ENCODE measurements around the gene CBFB. TPM values are rescaled to one million over a fixed set of nuclear protein-coding genes. Genes with fewer than 3 reads are reported as not detected.
"Not testable (repeated sequence)": the region's sequence is repeated elsewhere in the genome, so short reads cannot be mapped to it uniquely, and the experiment has no call there.

Gene CBFB
- total RNA-seq, 4 donors from 2014 or later = 38.9 to 105 (median 96.5) TPM

DNA sequence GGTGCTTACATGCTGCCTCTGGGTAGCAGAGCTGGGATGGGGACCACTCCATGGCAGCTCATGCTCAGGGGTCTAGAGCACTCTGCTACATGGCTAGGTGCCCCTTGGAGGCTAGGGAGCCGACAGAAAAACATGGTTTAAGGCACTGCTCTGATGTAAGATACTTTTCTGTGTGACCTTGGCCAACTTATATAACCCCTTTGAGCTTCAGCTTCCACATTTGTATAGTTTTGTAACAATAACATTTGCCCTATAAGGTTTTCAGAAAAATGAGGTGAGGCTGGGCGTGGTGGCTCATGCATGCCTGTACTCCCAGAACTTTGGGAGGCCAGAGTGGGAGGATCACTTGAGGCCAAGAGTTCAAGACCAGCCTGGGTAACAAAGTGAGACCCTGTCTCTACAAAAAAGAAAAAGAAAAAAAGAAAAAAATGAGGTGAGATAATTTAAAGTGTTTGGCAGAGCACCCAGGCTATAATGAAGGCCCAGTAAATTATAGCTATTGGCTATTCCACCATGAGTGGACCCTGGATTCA, 37.3 kb upstream of the CBFB start:
- Histone ChIP-seq H3K27me3 (no peaks in the 10 kb centered on the region), H3K27ac (no peak overlapping the region), H3K36me3 (no peaks in the 10 kb centered on the region), H3K4me3 (no peak overlapping the region), H3K4me1 (peaks cover 6% of the 10 kb centered on the region in 2 donors), H3K9me3 (no peaks in the 10 kb centered on the region)
- TF ChIP-seq, protein P1, sequence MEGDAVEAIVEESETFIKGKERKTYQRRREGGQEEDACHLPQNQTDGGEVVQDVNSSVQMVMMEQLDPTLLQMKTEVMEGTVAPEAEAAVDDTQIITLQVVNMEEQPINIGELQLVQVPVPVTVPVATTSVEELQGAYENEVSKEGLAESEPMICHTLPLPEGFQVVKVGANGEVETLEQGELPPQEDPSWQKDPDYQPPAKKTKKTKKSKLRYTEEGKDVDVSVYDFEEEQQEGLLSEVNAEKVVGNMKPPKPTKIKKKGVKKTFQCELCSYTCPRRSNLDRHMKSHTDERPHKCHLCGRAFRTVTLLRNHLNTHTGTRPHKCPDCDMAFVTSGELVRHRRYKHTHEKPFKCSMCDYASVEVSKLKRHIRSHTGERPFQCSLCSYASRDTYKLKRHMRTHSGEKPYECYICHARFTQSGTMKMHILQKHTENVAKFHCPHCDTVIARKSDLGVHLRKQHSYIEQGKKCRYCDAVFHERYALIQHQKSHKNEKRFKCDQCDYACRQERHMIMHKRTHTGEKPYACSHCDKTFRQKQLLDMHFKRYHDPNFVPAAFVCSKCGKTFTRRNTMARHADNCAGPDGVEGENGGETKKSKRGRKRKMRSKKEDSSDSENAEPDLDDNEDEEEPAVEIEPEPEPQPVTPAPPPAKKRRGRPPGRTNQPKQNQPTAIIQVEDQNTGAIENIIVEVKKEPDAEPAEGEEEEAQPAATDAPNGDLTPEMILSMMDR (IDR thresholded peaks at IDR 0.05 in 4 of 5, conservative IDR thresholded peaks at IDR 0.05 in 1 of 5) = no peak
- intact Hi-C loops (cut with DNase I; ENCODE audit: low total_unique reads) = no loop called here
- no peak for ATAC-seq
- DNase-seq = no peak
- in situ Hi-C loops (cut with MboI; ENCODE audit: low sequenced_read_pairs in 4 of 4) = no loop called here

DNA sequence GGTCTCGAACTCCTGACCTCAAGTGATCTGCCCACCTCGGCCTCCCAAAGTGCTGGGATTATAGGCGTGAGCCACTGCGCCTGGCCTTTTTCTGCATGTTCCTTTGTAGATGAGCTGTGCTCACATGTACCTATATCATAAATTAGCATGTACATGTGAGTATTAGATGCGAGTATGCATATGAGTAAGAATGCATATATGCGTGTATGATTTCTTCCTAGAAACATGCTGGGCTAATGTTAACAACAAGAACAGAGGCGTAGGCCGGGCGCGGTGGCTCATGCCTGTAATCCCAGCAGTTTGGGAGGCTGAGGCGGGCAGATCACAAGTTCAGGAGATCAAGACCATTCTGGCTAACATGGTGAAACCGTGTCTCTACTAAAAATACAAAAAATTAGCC, 35.4 kb upstream of the CBFB start:
- H3K27ac ChIP-seq; H3K4me3 ChIP-seq; intact Hi-C loops (cut with DNase I; ENCODE audit: low total_unique reads); ATAC-seq; H3K36me3 ChIP-seq; H3K27me3 ChIP-seq; in situ Hi-C loops (cut with MboI; ENCODE audit: low sequenced_read_pairs in 4 of 4); DNase-seq; H3K9me3 ChIP-seq: not testable (repeated sequence)
- peaks cover 16% of the 10 kb centered on the region in 2 donors for H3K4me1 ChIP-seq

DNA sequence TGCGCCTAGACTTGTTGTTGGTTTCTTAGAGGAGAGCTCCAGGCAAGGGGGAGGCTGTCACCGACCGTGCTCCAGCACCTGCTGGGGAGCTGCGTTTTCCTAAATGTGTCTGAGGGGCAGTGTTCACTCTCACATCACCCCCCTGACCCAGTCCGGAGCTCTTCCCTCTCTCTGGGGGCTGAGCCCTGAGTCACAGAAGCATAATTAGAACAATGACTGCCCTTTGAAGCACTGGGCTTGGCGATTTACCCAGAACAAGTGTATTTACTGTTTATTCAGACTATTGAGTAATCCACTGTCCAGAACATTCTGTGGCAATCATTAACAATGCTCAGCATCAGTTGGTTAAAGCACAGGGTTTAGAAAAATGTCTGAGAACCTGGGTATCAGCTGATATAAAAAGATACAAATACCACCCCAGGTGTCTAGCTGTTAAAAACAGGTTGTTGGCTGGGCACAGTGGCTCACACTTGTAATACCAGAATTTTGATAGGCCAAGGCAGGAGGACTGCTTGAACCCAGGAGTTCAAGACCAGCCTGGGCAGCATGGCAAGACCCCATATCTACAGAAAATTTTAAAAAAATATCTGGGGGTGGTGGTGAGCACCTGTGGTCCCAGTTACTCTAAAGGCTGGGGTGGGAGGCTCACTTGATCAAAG, 32.5 kb upstream of the CBFB start:
- DNase-seq = peak; percentile 92

DNA sequence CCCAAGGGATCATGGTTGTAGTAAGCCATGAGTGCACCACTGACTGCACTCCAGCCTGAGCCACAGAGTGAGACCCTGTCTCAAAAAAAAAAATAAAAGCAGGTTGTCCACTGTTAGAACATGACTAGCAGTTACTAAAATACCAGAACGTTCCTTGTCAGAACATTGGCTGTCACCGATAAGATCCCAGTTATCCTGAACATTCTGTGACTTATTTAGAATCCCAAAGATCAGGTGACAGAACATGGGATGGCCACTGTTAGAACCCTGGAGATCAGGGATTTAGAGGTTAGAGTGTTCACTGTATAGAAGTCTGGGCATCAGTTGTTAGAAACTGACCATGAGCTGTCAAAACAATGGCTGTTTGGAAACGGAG, 32.0 kb upstream of the CBFB start:
- ATAC-seq (peak; percentile 53 to 67), DNase-seq (no peak)

More for the DNA sequence above, 32.5 kb upstream of the CBFB start:
- Histone ChIP-seq H3K4me1 (peaks cover 21 to 25% of the 10 kb centered on the region in 2 donors), H3K4me3 (no peak overlapping the region), H3K27me3 (peaks cover 0 to 2% (median 0%) of the 10 kb centered on the region in 3 donors), H3K9me3 (no peaks in the 10 kb centered on the region), H3K36me3 (no peaks in the 10 kb centered on the region), H3K27ac (peak overlapping the region; percentile 81 to 91 (median 84))
- in situ Hi-C loops (cut with MboI; ENCODE audit: low sequenced_read_pairs in 4 of 4) = no loop called here
- TF ChIP-seq, protein P1 (IDR thresholded peaks at IDR 0.05 in 4 of 5, conservative IDR thresholded peaks at IDR 0.05 in 1 of 5) = no peak
- peak in 1 of 2 donors; percentile 53 for TF ChIP-seq POLR2A (IDR thresholded peaks at IDR 0.05)
- peak; percentile 90 for ATAC-seq
- intact Hi-C loops (cut with DNase I; ENCODE audit: low total_unique reads) = no loop called here

More for the DNA sequence above, 32.0 kb upstream of the CBFB start:
- in situ Hi-C loops (cut with MboI; ENCODE audit: low sequenced_read_pairs in 4 of 4) = no loop called here
- TF ChIP-seq POLR2A (IDR thresholded peaks at IDR 0.05) = no peak
- TF ChIP-seq, protein P1 (IDR thresholded peaks at IDR 0.05 in 4 of 5, conservative IDR thresholded peaks at IDR 0.05 in 1 of 5) = no peak
- Histone ChIP-seq H3K4me3 (no peak overlapping the region), H3K27ac (peak overlapping the region; percentile 81 to 91 (median 84)), H3K4me1 (peaks cover 21 to 25% of the 10 kb centered on the region in 2 donors), H3K27me3 (peaks cover 0 to 6% (median 0%) of the 10 kb centered on the region in 3 donors), H3K9me3 (no peaks in the 10 kb centered on the region), H3K36me3 (no peaks in the 10 kb centered on the region)
- intact Hi-C loops (cut with DNase I; ENCODE audit: low total_unique reads) = no loop called here
